Endodermal cell (in vitro differentiated cells): ENCODE data around the gene CSF2. TPM values are rescaled to one million over a fixed set of nuclear protein-coding genes. Genes with fewer than 3 reads are reported as not detected.

Source experiments
- DNase-seq: peaks from one replicate; pipeline ENCODE4 v3.0.0-alpha.2; 2017
- H3K27ac ChIP-seq: 2 replicates; pipeline ENCODE4 v1.5.1; 2013; ENCODE audit warnings: mild to moderate bottlenecking, low read depth, low read length, moderate library complexity
- H3K27me3 ChIP-seq: 2 replicates; pipeline ENCODE4 v1.6.1; 2013; ENCODE audit warnings: mild to moderate bottlenecking, low read length, moderate library complexity; ENCODE audit not compliant: insufficient read depth, control insufficient read depth, poor library complexity, severe bottlenecking
- H3K36me3 ChIP-seq: 2 replicates; pipeline ENCODE4 v1.7.0; 2013; ENCODE audit warnings: mild to moderate bottlenecking, low read length, moderate library complexity; ENCODE audit not compliant: control insufficient read depth, insufficient read depth
- H3K4me1 ChIP-seq: one replicate; pipeline ENCODE4 v1.7.0; 2013; ENCODE audit warnings: low read length; ENCODE audit not compliant: control insufficient read depth, insufficient read depth
- H3K4me3 ChIP-seq: 2 replicates; pipeline ENCODE4 v1.5.1; 2013; ENCODE audit warnings: mild to moderate bottlenecking, low read length, moderate library complexity
- H3K9ac ChIP-seq: 2 replicates; pipeline ENCODE4 v1.6.1; 2013; ENCODE audit warnings: mild to moderate bottlenecking, low read length, moderate library complexity; ENCODE audit not compliant: poor library complexity, severe bottlenecking; ENCODE audit errors: extremely low read depth
- H3K9me3 ChIP-seq: 2 replicates; pipeline ENCODE4 v1.6.1; 2013; ENCODE audit warnings: mild to moderate bottlenecking, low read length, moderate library complexity; ENCODE audit not compliant: control insufficient read depth
- H3K27ac Mint-ChIP-seq: 2 replicates; pipeline ENCODE4 v1.8.0; 2020; ENCODE audit warnings: mixed read lengths
- H3K27me3 Mint-ChIP-seq: 2 replicates; pipeline ENCODE4 v1.8.0; 2021; ENCODE audit warnings: mild to moderate bottlenecking, mixed read lengths; ENCODE audit not compliant: insufficient read depth
- H3K36me3 Mint-ChIP-seq: 2 replicates; pipeline ENCODE4 v1.8.0; 2020; ENCODE audit warnings: low read depth, mixed read lengths
- H3K4me1 Mint-ChIP-seq: 2 replicates; pipeline ENCODE4 v1.8.0; 2020; ENCODE audit warnings: mixed read lengths
- H3K4me3 Mint-ChIP-seq: 2 replicates; pipeline ENCODE4 v1.8.0; 2020; ENCODE audit warnings: mild to moderate bottlenecking, moderate library complexity, mixed read lengths
- H3K9me3 Mint-ChIP-seq: 2 replicates; pipeline ENCODE4 v1.8.0; 2020; ENCODE audit warnings: mild to moderate bottlenecking, mixed read lengths
- CTCF ChIP-seq: fragments of 200-600 bp; sonication (generic); conservative IDR thresholded peaks from 2 replicates; pipeline ENCODE4 v1.5.0; 2021; ENCODE audit warnings: antibody characterized with exemption, mild to moderate bottlenecking
- WGBS, 2 experiments: methylation state at CpG; one replicate each; pipeline versions ENCODE4 v1.1.5 to v1.1.7; 2013; ENCODE audit warnings: missing lambda C conversion rate in 2 of 2, mixed read lengths in 1 of 2; ENCODE audit not compliant: insufficient coverage in 1 of 2, insufficient read length in 1 of 2; 5-methylcytosine and 5-hydroxymethylcytosine counted together
- total RNA-seq, 2 donors: library from RNA; stranded (reverse); fragmentation: NEBNext Ultra II Directional in 1 of 2; extraction: Animal tissue kit (Norgen Biotek cat#: 25700) in 1 of 2; gene quantifications; 2 replicates in 1 of 2; 3 replicates in 1 of 2; pipeline ENCODE4 v1.2.1, GENCODE V29; 2021

The CSF2 gene
- total RNA-seq, 2 donors from 2014 or later = not detected

GRCh38 chr5:132072528-132072927 lies 1.1 kb upstream of the CSF2 start:
- Histone ChIP-seq H3K4me1 (no peaks in the 10 kb centered on the region), H3K27me3 (no peaks in the 10 kb centered on the region), H3K9ac (no peak overlapping the region), H3K27ac (no peak overlapping the region), H3K36me3 (no peaks in the 10 kb centered on the region), H3K4me3 (no peak overlapping the region), H3K9me3 (no peaks in the 10 kb centered on the region)
- H3K4me3 Mint-ChIP-seq = no peak overlapping the region
- H3K36me3 Mint-ChIP-seq = no peaks in the 10 kb centered on the region
- peaks cover 6% of the 10 kb centered on the region for H3K4me1 Mint-ChIP-seq
- TF ChIP-seq CTCF = no peak
- no peak for DNase-seq
- 73 to 90% methylated on average over 2 of the region's 2 CpGs for WGBS, 2 experiments
- H3K27me3 Mint-ChIP-seq = no peaks in the 10 kb centered on the region
- no peak overlapping the region for H3K27ac Mint-ChIP-seq
- H3K9me3 Mint-ChIP-seq = no peaks in the 10 kb centered on the region

- H3K36me3 Mint-ChIP-seq = no peaks in the 10 kb centered on the region
- no peaks in the 10 kb centered on the region for H3K27me3 ChIP-seq
- peaks cover 6% of the 10 kb centered on the region for H3K4me1 Mint-ChIP-seq
- no peak overlapping the region for H3K27ac ChIP-seq
- H3K4me3 ChIP-seq = no peak overlapping the region
- no peaks in the 10 kb centered on the region for H3K36me3 ChIP-seq
- no peak overlapping the region for H3K4me3 Mint-ChIP-seq
- H3K4me1 ChIP-seq = no peaks in the 10 kb centered on the region
- no peaks in the 10 kb centered on the region for H3K9me3 ChIP-seq
- H3K27ac Mint-ChIP-seq = no peak overlapping the region
- TF ChIP-seq CTCF = no peak
- no peak for DNase-seq
- no peaks in the 10 kb centered on the region for H3K9me3 Mint-ChIP-seq
- H3K9ac ChIP-seq = no peak overlapping the region
- no peaks in the 10 kb centered on the region for H3K27me3 Mint-ChIP-seq
- WGBS, 2 experiments = 91 to 93% methylated on average over 2 to 7 of the region's 7 CpGs
Measured at GRCh38 chr5:132074091-132074771, 642 bp downstream of the CSF2 start.

- no peak overlapping the region for H3K4me3 Mint-ChIP-seq
- no peaks in the 10 kb centered on the region for H3K27me3 ChIP-seq
- DNase-seq = peak; percentile 56
- no peaks in the 10 kb centered on the region for H3K36me3 Mint-ChIP-seq
- H3K9me3 ChIP-seq = no peaks in the 10 kb centered on the region
- no peak overlapping the region for H3K4me3 ChIP-seq
- TF ChIP-seq CTCF = no peak
- H3K4me1 Mint-ChIP-seq = peaks cover 6% of the 10 kb centered on the region
- no peak overlapping the region for H3K27ac ChIP-seq
- H3K36me3 ChIP-seq = no peaks in the 10 kb centered on the region
- no peaks in the 10 kb centered on the region for H3K9me3 Mint-ChIP-seq
- H3K27me3 Mint-ChIP-seq = no peaks in the 10 kb centered on the region
- 86 to 92% methylated on average over 12 to 16 of the region's 16 CpGs for WGBS, 2 experiments
- H3K9ac ChIP-seq = no peak overlapping the region
- no peak overlapping the region for H3K27ac Mint-ChIP-seq
- H3K4me1 ChIP-seq = no peaks in the 10 kb centered on the region
Measured at GRCh38 chr5:132074772-132075718, 1.5 kb downstream of the CSF2 start.
